ENCODE results near the gene CEP128. TPM values are rescaled to one million over a fixed set of nuclear protein-coding genes. Genes with fewer than 3 reads are reported as not detected.

The CEP128 gene
- total RNA-seq, 1 donor from 2014 or later, result 18.2 TPM

DNA sequence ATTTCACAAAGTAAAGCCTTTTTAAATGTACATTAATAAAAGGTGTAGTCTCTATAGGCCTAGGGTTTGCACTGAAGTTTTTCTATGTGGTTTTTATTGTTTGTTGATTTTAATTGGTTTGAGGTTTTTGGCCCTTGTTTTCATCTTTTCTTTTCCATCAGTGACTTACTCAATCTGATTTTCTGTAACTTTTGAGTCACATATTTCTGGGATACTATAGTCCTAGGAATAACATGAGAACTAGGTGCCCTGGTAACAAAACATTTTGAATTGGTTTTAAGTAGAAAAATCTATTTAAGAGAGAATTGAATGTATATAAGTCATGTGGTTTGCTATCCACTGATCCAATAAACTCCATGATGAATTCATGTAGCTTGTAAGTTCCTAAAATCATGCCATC, 311.9 kb downstream of the CEP128 start:
- Mint-ChIP-seq H3K4me1 (ENCODE audit: low read depth) (no peaks in the 10 kb centered on the region), H3K9me3 (peaks cover 8% of the 10 kb centered on the region), H3K4me3 (no peak overlapping the region), H3K27ac (no peak overlapping the region), H3K36me3 (ENCODE audit: low read depth) (no peaks in the 10 kb centered on the region), H3K27me3 (ENCODE audit: insufficient read depth) (no peaks in the 10 kb centered on the region)
- intact Hi-C loops (cut with micrococcal nuclease), result no loop called here
- DNase-seq (ENCODE audit: low spot score), result no peak

DNA sequence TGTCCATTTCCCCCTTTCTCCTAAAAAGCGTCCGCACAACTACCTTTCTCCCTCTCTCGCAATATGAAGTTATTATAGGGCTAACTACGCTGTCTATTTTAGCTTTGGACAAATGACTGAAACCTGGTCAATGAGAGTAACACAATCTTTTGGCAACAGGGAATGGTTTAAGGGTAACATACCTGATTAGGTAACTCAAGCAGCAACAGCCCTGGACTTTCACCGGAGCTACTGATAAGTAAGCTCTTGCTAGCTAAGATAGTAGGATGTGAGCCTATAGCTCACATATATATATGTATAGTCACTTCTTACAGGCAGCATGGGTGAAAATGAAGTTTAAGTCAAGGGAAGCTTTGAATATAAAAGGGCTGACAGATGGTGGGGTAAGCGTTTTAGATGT, 313.0 kb downstream of the CEP128 start:
- Mint-ChIP-seq H3K27ac (no peak overlapping the region), H3K4me1 (ENCODE audit: low read depth) (no peaks in the 10 kb centered on the region), H3K36me3 (ENCODE audit: low read depth) (no peaks in the 10 kb centered on the region), H3K4me3 (no peak overlapping the region), H3K27me3 (ENCODE audit: insufficient read depth) (no peaks in the 10 kb centered on the region), H3K9me3 (peaks cover 8% of the 10 kb centered on the region)
- intact Hi-C loops (cut with micrococcal nuclease), result no loop called here
- no peak for DNase-seq (ENCODE audit: low spot score)

DNA sequence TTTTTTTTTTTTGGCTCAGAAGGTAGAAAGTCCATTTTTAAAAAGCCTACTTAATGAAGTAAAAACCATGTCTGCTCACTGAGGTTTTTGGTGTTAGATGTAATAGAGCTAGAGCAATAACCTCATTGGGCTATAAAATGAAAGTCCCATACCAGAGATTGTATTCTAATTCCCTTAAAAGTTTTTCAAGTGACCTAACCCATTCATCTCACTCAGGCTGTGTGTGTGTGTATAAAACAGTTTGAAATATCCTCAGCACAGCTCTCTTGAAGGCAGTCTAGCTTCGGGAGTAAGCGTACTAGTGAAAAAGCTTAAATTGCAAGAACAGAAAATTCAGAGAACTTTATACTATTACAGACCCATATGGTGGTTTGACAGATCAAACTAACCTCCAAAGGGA, 313.8 kb downstream of the CEP128 start:
- H3K27me3 Mint-ChIP-seq (ENCODE audit: insufficient read depth), result no peaks in the 10 kb centered on the region
- no peak overlapping the region for H3K4me3 Mint-ChIP-seq

DNA sequence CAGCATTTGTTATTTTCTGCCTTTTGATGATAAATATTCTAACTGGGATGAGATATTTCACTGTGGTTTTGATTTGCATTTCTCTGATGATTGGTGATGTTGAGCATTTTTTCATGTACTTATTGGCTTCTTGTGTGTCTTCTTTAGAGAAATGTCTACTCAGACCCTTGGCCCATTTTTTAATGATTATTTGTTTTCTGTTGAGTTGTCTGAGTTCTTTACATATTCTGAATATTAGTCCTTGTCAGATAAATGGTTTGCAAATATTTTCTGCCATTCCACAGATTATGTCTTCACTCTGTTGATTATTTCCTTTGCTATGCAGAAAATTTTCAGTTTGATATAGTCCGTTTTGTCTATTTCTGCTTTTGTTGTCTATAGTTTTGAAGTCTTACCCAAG, 317.0 kb downstream of the CEP128 start:
- H3K27me3 Mint-ChIP-seq (ENCODE audit: insufficient read depth), result no peaks in the 10 kb centered on the region
- intact Hi-C loops (cut with micrococcal nuclease), result no loop called here
- no peaks in the 10 kb centered on the region for H3K36me3 Mint-ChIP-seq (ENCODE audit: low read depth)
- no peak overlapping the region for H3K27ac Mint-ChIP-seq
- H3K4me1 Mint-ChIP-seq (ENCODE audit: low read depth), result no peaks in the 10 kb centered on the region
- H3K9me3 Mint-ChIP-seq, result peaks cover 8% of the 10 kb centered on the region
- no peak for DNase-seq (ENCODE audit: low spot score)
- H3K4me3 Mint-ChIP-seq, result no peak overlapping the region

More for the DNA sequence above, 313.8 kb downstream of the CEP128 start:
- Mint-ChIP-seq H3K36me3 (ENCODE audit: low read depth) (no peaks in the 10 kb centered on the region), H3K9me3 (peaks cover 8% of the 10 kb centered on the region), H3K4me1 (ENCODE audit: low read depth) (no peaks in the 10 kb centered on the region), H3K27ac (no peak overlapping the region)
- intact Hi-C loops (cut with micrococcal nuclease), result no loop called here
- DNase-seq (ENCODE audit: low spot score), result no peak

DNA sequence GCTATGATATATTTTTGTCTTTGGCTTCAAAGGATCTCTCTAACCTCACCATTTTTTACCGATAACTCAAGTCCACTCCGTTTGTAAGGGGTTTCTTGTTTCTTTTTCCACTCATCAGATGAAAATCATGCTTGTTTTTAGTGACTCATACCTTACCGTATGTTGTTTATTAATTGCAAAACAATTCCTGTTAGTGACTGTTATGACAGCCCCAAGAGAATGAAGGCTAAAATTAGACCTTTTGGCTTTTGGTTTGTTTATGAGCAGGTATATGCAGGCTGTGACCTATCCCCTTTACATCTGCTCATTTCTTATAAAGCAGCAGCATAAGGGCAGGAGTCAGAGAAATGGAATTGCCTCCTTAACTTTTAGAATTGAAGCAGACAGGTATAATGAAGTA, 319.8 kb downstream of the CEP128 start:
- peaks cover 8% of the 10 kb centered on the region for H3K9me3 Mint-ChIP-seq
- H3K4me3 Mint-ChIP-seq, result no peak overlapping the region
- H3K27ac Mint-ChIP-seq, result no peak overlapping the region
- intact Hi-C loops (cut with micrococcal nuclease), result no loop called here
- no peaks in the 10 kb centered on the region for H3K36me3 Mint-ChIP-seq (ENCODE audit: low read depth)
- no peak for DNase-seq (ENCODE audit: low spot score)
- no peaks in the 10 kb centered on the region for H3K27me3 Mint-ChIP-seq (ENCODE audit: insufficient read depth)
- H3K4me1 Mint-ChIP-seq (ENCODE audit: low read depth), result no peaks in the 10 kb centered on the region

DNA sequence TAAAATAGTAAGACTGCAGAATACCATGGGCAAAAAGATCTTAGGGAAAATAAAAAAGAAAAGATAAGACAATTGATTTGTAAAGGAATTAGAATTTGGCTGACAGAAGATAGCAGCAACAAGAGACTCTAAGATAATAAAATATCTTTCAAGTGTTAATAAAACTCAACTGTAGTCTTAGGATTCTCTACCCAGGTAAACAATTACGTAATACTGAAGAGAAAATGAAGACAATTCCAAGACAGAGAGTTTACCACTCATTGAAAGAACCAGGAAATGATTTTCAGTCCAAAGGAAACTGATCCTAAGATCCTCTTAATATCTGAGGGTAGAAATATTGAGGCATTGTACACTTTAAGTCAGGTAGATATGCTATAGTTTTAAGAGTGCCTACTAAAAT, 321.1 kb downstream of the CEP128 start:
- Mint-ChIP-seq H3K4me1 (ENCODE audit: low read depth) (no peaks in the 10 kb centered on the region), H3K36me3 (ENCODE audit: low read depth) (no peaks in the 10 kb centered on the region)
- intact Hi-C loops (cut with micrococcal nuclease), result no loop called here

DNA sequence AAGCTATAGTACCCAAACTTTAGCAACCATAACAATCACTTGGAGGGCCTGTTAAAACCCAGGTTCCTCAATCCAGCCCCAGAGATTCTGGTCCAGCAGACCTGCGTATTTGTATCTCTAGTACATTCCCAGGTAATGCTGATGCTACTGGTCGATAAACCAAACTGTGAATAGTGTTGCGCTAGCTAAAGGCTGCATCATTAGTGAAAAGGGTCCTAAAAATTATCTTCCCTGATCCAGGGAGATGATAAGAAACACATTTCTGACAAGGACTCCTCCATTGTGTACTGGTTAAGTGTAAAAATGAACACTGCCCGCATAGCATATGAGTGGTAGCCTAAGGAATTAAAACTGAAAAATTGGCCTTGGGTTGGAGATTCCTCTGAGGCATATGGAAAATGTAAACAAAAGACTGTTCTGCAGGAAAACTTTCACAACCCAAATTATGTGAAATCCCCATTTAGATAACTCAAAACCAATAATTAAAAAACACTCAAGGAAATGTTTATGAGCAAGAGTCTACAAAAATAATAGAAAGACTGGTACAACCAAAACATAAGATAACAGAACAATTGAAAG, 322.7 kb downstream of the CEP128 start:
- no peak overlapping the region for H3K4me3 Mint-ChIP-seq
- no peaks in the 10 kb centered on the region for H3K36me3 Mint-ChIP-seq (ENCODE audit: low read depth)
- H3K4me1 Mint-ChIP-seq (ENCODE audit: low read depth), result no peaks in the 10 kb centered on the region
- intact Hi-C loops (cut with micrococcal nuclease), result no loop called here
- H3K9me3 Mint-ChIP-seq, result no peaks in the 10 kb centered on the region
- DNase-seq (ENCODE audit: low spot score), result no peak
- H3K27ac Mint-ChIP-seq, result no peak overlapping the region
- no peaks in the 10 kb centered on the region for H3K27me3 Mint-ChIP-seq (ENCODE audit: insufficient read depth)

More for the DNA sequence above, 321.1 kb downstream of the CEP128 start:
- Mint-ChIP-seq H3K27me3 (ENCODE audit: insufficient read depth) (no peaks in the 10 kb centered on the region), H3K27ac (no peak overlapping the region), H3K9me3 (peaks cover 3% of the 10 kb centered on the region), H3K4me3 (no peak overlapping the region)
- no peak for DNase-seq (ENCODE audit: low spot score)

DNA sequence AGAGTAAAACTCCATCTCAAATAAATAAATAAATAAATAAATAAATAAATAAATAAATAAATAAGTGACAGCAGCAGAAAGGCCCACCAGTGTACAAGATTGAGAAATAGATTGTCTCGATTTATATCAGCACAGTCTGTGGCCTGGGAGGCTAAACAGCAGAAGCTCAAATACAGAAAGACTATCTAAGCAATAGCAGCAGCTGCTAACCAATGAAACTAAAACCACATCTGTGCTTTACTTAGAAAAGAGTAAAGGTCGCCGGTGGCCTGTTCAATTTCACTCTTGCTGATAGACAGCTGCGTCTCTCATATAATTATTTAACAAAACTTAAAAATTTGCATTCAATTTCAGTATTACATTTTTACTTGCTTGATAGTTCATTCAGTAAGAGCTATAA, 325.7 kb downstream of the CEP128 start:
- DNase-seq (ENCODE audit: low spot score), result no peak
- H3K4me1 Mint-ChIP-seq (ENCODE audit: low read depth), result no peaks in the 10 kb centered on the region
- H3K4me3 Mint-ChIP-seq, result no peak overlapping the region
- intact Hi-C loops (cut with micrococcal nuclease), result no loop called here
- H3K27me3 Mint-ChIP-seq (ENCODE audit: insufficient read depth), result no peaks in the 10 kb centered on the region
- no peak overlapping the region for H3K27ac Mint-ChIP-seq
- no peaks in the 10 kb centered on the region for H3K36me3 Mint-ChIP-seq (ENCODE audit: low read depth)
- no peaks in the 10 kb centered on the region for H3K9me3 Mint-ChIP-seq

DNA sequence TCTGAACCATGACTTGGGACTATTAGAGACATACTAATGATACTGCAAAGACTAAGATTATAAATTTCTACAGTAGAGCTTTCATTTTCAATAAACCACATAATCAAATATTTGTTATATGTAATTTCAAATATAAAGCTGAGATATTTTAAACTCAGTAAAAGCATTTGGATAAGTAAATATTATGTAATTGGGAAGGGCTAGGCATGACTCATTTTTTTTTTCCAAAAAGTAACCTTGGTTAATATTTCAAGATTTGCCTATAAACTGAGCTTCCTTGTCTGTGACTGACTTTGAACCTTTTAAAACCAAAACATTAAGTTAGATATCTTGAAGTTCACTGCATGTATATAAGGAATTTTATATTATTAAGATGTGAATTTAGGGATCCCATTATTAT, 332.5 kb downstream of the CEP128 start:
- H3K4me1 Mint-ChIP-seq (ENCODE audit: low read depth), result no peaks in the 10 kb centered on the region
- intact Hi-C loops (cut with micrococcal nuclease), result no loop called here
- no peaks in the 10 kb centered on the region for H3K36me3 Mint-ChIP-seq (ENCODE audit: low read depth)
- no peak for DNase-seq (ENCODE audit: low spot score)
- no peaks in the 10 kb centered on the region for H3K27me3 Mint-ChIP-seq (ENCODE audit: insufficient read depth)
- no peak overlapping the region for H3K4me3 Mint-ChIP-seq
- no peak overlapping the region for H3K27ac Mint-ChIP-seq
- no peaks in the 10 kb centered on the region for H3K9me3 Mint-ChIP-seq

DNA sequence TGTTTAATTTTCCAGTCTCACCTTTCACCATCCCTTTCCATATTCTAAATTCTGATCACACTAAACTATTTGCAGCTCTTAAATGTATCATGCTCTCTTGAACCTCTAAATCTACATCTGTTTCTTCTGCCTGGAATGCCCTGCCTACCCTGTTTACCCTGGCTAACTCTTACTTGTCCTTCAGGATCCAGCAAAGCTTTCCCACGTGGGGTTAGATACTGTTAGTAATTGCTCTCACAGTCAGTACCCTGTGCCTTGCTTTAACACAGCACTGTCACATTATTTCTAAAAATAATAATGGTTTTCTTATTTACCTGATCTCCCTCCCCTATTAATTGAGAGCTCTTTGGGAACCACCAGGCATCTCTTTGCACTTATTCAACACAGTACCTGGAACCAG, 333.0 kb downstream of the CEP128 start:
- Mint-ChIP-seq H3K27me3 (ENCODE audit: insufficient read depth) (no peaks in the 10 kb centered on the region), H3K4me1 (ENCODE audit: low read depth) (no peaks in the 10 kb centered on the region)

DNA sequence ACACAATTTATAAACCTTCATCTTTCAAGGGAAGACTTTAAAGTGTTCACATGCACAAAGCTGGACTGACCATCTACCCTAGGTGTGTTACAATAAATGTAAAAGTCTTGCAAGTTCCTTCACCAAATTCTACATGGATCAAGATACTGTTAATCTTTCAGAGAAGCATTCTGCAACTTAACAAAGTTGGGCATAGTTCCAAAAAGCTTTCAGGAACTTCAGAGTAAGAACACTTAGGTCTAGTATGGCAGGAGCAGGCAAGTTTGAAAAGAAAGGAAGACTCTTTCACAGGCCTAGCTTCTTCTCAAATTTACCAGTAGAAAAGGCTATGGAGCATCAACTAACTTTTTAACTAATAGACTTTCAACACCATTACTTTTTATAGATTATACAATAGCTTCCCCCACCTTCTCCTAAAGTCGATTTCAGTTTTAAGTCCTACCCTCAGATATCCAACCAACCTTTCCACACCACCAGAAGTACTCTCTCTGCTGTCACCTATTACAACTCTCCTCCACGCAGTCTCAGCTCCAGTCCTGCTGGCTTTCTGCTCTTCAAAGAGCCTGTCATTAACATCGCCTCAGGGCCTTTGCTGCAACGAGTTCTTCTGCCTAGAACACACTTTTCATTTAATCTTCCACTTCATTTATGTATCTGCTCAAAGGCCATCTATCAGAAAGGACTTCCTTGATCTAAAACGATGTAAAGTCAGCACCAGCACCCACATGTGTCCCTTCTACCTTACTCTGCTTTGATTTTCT, 333.9 kb downstream of the CEP128 start:
- Mint-ChIP-seq H3K4me1 (ENCODE audit: low read depth) (no peaks in the 10 kb centered on the region), H3K27me3 (ENCODE audit: insufficient read depth) (no peaks in the 10 kb centered on the region), H3K9me3 (no peaks in the 10 kb centered on the region), H3K4me3 (no peak overlapping the region), H3K27ac (no peak overlapping the region), H3K36me3 (ENCODE audit: low read depth) (no peaks in the 10 kb centered on the region)
- DNase-seq (ENCODE audit: low spot score), result no peak
- intact Hi-C loops (cut with micrococcal nuclease), result no loop called here

More for the DNA sequence above, 333.0 kb downstream of the CEP128 start:
- Mint-ChIP-seq H3K4me3 (no peak overlapping the region), H3K36me3 (ENCODE audit: low read depth) (no peaks in the 10 kb centered on the region), H3K27ac (no peak overlapping the region), H3K9me3 (no peaks in the 10 kb centered on the region)
- DNase-seq (ENCODE audit: low spot score), result no peak
- intact Hi-C loops (cut with micrococcal nuclease), result no loop called here

DNA sequence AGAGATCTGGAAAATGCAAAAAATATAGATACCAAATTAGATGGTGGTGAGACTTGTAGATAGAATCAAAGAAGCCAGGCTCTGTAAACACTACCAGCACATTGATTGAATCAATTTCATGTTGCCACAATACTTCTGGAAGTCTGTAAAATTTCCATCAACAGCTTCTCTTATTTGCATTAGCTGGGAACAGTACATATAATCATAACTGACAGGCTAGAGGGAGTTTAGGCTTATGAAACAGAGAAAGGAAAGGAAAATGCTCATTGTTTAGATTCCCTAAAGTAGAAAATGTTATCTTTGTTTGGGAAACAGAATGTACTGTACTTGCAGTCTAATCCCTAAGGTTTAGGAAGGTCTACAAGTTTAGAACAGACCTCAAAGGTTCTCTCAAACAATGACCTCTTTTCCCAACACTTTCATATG, 335.2 kb downstream of the CEP128 start:
- H3K4me1 Mint-ChIP-seq (ENCODE audit: low read depth), result no peaks in the 10 kb centered on the region

DNA sequence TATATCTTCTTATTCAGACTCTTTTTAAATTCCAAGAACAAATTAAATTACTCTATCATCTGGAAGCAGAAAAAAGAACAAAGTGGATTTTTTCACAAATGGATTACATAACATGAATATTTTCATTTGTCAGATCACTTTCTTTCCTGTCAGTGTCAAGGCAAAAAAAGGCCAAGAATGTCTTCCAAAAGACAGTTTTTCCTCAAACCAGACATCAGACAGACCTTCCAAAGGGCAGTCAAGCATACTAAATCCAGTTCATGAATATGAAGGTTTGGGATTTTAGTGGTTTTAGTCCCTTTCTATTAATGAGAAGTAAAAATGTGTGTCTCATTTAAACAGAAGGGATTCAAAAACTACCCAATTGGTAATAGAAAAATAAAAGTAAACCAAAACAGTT, 336.0 kb downstream of the CEP128 start:
- Mint-ChIP-seq H3K4me3 (no peak overlapping the region), H3K27ac (no peak overlapping the region), H3K27me3 (ENCODE audit: insufficient read depth) (no peaks in the 10 kb centered on the region), H3K36me3 (ENCODE audit: low read depth) (no peaks in the 10 kb centered on the region), H3K4me1 (ENCODE audit: low read depth) (no peaks in the 10 kb centered on the region), H3K9me3 (no peaks in the 10 kb centered on the region)
- no peak for DNase-seq (ENCODE audit: low spot score)
- intact Hi-C loops (cut with micrococcal nuclease), result no loop called here

More for the DNA sequence above, 335.2 kb downstream of the CEP128 start:
- intact Hi-C loops (cut with micrococcal nuclease), result no loop called here
- Mint-ChIP-seq H3K36me3 (ENCODE audit: low read depth) (no peaks in the 10 kb centered on the region), H3K9me3 (no peaks in the 10 kb centered on the region), H3K4me3 (no peak overlapping the region), H3K27ac (no peak overlapping the region), H3K27me3 (ENCODE audit: insufficient read depth) (no peaks in the 10 kb centered on the region)
- DNase-seq (ENCODE audit: low spot score), result no peak

Measured in activated T-helper 1 cell treated with anti-CD3 and anti-CD28 coated beads, Interleukin-12 subunit alpha, Interleukin-12 subunit beta, Interleukin-2, Interleukin-4 antibody, amounts not matched to agents 30 ng/mL and 10 ng/mL and 1 ng/mL, durations not matched to agents 14 hours and 24 hours and 36 hours (primary cell).